ENCODE results near the gene RPP30.
"Not testable (repeated sequence)": the region's sequence is repeated elsewhere in the genome, so short reads cannot be mapped to it uniquely, and the experiment has no call there.

The RPP30 gene

DNA sequence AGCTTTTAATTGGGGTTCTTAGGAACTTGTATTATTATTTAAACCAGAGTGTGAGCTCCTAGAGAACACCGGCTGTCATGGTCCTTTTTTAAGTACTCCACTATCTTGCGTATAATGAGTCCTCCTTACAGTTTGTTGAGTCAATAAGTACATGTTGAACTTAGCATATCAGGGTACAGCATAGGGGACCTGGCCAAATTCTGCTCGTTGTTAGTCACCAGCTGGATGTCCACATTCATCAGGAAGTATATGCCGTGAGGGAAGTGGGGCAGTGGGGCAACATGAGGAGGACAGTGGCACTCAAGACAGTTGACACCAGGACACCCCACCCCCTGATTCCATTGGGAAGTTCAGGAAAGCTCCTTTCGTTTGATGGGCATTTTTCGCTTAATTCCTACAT, 16.6 kb downstream of the RPP30 start:
- no peak for DNase-seq
- no peak for TF ChIP-seq GATA1 (IDR thresholded peaks at IDR 0.05; ENCODE audit: low read depth, low read length)
- TF ChIP-seq POLR2A (IDR thresholded peaks at IDR 0.05; ENCODE audit: low read length): no peak

DNA sequence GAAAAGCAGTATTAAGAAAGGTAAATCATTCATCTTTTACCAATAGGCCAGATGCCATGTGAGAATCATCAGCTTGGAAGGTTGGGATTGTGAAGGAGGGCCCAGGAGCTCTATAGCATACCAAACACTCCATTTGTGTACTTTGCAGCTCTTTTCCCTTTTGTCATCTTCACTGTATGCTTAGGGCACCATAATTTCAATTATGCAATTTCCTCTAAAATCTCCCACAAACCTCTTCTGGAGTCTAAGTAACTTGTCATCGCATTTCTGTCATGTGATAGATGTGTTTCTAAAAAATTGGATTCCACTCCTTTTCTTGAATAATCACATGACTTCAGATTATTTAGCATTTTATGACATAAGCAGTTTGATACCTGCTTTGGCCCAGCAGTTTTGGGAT, 17.9 kb downstream of the RPP30 start:
- TF ChIP-seq POLR2A (IDR thresholded peaks at IDR 0.05; ENCODE audit: low read length) (no peak), GATA1 (IDR thresholded peaks at IDR 0.05; ENCODE audit: low read depth, low read length) (no peak)
- DNase-seq: no peak

DNA sequence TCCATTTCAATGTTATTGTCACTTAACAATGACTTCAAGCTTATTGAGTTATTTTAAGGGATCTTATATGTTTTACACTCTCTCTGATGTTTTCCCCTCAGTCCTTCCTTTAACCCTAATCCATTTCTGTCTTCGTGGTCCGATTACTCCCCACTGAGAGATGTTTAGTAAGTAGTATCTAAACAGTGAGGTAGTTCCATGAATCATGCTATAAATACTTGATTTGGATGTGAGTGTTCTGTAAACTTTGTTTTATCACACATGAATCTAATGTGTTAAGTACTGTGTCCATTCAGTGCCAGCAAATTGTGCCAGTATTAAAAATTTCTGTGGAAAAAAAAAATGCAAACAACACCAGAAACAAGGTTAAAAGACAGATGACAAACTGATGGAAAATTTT, 18.6 kb downstream of the RPP30 start:
- DNase-seq: no peak
- TF ChIP-seq GATA1 (IDR thresholded peaks at IDR 0.05; ENCODE audit: low read depth, low read length) (no peak), POLR2A (IDR thresholded peaks at IDR 0.05; ENCODE audit: low read length) (no peak)

DNA sequence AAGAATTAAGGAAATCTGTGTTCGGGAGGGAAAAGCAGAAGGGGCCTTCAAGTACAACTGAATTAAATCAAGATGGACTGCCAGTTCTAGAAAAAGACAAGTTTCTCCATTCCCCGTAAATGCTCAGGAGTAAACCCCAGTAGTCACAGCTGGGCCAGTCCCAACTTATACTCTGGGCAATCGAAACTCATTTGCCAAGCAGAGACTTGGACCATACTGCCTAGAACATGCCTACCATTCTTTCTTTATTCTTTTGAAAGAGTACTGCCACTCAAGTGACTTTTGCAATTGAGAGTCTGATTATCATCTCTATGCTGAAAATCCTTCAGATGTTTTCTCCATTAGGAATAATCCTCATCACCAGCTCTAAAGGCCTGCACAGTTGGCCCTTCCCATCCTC, 21.4 kb downstream of the RPP30 start:
- TF ChIP-seq GATA1 (IDR thresholded peaks at IDR 0.05; ENCODE audit: low read depth, low read length) (no peak), POLR2A (IDR thresholded peaks at IDR 0.05; ENCODE audit: low read length) (no peak)
- no peak for DNase-seq

DNA sequence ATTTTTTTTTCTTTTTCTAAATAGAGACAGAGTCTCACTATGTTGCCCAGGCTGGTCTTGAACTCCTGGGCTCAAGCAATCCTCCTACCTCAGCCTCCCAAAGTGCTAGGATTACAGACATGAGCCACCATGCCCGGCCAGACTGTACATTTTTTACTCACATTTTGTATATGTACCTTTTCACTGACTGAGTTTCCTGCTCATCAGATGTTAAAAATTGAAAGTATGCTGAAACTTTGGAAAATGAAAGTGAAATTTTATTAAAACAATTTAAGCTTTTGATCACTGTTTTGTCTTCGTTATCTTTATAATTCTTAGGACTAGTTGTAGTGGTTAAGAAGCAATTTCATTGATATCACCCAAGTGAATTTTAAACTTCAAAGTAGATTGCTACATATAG, 25.1 kb downstream of the RPP30 start:
- not testable (repeated sequence) for DNase-seq

DNA sequence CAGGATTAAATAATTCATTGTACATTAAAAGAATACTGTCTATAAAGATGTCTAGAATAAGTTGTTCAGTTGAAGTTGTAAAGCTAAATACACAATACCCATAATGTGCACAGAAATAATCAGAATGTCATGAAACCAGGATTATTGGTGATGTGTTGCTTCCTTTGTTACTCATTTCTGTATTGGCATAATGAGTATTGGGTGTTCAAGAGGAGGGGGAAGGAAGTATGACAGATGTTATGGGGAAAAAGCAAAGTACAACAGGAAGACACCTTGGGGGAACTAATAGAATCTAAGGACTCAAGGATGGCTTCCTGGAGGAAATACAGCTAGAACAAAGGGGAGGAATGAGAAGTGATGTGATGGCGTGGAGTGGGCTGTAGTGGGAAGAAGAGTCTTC, 34.2 kb downstream of the RPP30 start:
- DNase-seq: no peak
- TF ChIP-seq GATA1 (IDR thresholded peaks at IDR 0.05; ENCODE audit: low read depth, low read length) (no peak), POLR2A (IDR thresholded peaks at IDR 0.05; ENCODE audit: low read length) (no peak)

DNA sequence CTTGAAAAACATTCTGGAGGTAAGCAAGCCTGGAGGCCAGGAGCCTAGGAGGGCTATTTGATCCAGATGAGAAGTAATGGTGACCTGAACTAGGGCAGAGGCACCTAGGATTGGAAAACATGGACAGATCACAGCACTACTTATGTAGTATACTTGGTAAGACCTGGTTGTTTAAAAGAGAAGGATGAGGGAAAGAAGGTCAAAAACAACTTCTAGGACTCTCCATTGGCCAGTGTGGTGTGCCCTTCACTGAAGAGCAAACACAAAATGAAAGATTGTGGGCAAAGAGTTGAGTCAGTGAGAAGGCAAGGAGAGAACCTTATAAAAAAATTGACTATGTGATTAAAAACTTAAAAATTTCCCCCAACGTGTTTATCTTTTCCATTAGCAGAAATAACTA, 34.8 kb downstream of the RPP30 start:
- no peak for DNase-seq
- no peak for TF ChIP-seq POLR2A (IDR thresholded peaks at IDR 0.05; ENCODE audit: low read length)
- TF ChIP-seq GATA1 (IDR thresholded peaks at IDR 0.05; ENCODE audit: low read depth, low read length): no peak

DNA sequence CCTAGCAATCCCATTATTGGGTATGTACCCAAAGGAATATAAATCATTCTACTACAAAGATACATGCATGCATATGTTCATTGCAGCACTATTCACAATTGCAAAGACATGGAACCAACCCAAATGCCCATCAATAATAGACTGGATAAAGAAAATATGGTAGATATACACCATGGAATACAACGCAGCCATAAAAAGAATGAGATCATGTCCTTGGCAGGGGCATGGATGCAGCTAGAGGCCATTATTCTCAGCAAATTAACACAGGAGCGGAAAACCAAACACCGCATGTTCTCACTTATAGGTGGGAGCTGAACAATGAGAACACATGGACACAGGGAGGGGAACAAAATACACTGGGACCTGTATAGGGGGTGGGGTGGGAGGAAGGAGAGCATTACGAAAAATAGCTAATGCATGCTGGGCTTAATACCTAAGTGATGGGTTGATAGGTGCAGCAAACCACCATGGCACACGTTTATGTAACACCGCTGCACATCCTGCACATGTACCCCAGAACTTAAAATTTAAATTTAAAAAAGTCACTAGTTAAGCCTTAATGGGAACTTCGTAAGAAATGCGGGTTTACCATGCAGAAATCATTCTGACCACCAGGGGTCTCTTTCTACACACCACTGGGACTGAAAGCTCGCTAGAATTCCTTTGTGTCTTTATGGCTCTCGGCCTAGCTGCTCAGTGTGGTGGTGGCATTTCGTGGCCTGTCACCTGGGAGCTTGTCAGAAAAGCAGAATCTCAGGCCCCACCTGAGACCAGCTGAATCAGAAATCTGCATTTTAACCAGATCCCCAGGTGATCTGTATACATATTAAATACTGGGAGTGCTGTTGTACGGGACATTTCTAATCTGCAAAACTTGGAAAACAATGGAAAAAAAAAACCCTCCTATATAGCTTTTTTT, 39.6 kb downstream of the RPP30 start:
- peak; percentile 60 to 79 for DNase-seq

DNA sequence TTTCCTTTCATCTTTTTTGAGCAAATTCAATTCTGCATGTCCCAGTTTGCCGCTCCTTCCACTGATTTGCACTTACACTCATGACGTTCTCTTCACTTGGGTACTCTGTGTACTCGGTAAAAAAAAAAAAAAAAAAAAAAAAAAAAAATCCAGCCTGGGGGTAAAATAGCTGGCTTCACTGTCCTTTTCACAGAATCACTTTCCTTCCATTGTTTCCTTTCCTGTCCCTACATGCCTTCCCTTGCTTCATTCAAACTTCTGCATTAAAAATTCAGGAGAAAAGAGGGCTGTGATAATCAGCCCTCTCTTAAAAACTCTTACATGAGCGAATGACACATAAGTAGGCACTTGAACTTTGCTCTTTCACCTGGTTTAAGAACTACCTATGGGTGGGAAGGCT, 40.4 kb downstream of the RPP30 start:
- TF ChIP-seq GATA1 (IDR thresholded peaks at IDR 0.05; ENCODE audit: low read depth, low read length): no peak
- TF ChIP-seq POLR2A (IDR thresholded peaks at IDR 0.05; ENCODE audit: low read length): no peak
- no peak for DNase-seq

More for the DNA sequence above, 39.6 kb downstream of the RPP30 start:
- TF ChIP-seq POLR2A (IDR thresholded peaks at IDR 0.05; ENCODE audit: low read length) (no peak), GATA1 (IDR thresholded peaks at IDR 0.05; ENCODE audit: low read depth, low read length) (no peak)

DNA sequence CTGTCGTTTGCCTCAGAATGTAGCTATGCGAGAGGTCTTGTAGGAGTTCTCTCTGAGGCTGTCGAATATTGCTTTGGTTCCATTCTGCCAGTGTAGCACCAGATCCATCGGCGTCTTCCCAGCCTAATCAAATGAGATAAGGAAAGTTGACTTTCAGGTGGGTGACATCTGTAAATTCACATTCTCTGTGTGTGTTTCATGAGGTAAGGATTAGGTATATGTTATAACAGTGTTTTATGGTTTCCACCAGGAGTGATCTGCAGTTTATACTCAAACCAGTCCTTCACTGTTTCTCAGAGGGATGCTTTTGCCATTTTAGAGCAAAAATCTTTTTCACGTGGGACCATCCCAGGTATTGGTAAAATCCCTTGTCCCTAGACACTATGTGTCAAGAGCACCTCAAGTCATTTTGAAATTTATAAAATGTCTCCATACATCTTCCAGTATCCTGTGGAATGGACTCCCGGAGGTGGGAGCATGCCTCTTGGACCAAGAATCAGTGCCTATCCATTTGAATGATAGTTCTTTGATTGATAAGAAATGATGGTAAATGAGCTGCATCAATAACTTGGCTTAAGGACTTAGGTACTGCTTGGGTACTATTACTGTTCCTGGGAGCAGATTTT, 41.2 kb downstream of the RPP30 start:
- TF ChIP-seq GATA1 (IDR thresholded peaks at IDR 0.05; ENCODE audit: low read depth, low read length) (no peak), POLR2A (IDR thresholded peaks at IDR 0.05; ENCODE audit: low read length) (no peak)
- no peak for DNase-seq

DNA sequence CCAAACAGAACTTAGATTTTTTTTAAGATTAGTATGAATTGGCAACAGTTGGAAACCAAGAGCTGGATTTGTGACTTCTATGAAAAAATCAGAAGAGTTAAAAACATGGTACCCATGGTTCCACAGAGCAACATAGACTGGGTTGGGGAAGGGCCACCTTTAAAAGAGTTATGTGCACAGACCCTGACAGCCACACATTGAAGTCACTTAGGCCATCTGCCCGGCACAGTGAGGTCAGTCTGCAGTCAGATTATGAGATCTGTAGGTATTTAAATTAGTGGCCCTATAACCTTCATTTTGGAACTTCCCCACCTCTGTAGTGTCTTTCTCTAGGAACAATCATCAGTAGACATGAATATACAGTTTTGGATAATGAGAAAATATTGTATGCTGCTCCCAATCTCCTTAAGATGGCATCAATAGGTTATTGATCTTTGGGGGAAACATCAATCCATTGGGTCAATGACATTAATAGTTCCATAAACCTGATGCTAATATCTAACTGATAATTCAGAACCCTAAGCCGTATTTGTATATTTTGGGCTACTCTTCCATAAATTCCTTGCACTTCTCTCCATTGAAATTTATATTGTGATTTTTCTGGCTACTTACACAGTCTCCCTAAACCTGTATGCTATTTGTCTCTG, 42.1 kb downstream of the RPP30 start:
- DNase-seq: no peak
- TF ChIP-seq GATA1 (IDR thresholded peaks at IDR 0.05; ENCODE audit: low read depth, low read length): no peak
- no peak for TF ChIP-seq POLR2A (IDR thresholded peaks at IDR 0.05; ENCODE audit: low read length)

DNA sequence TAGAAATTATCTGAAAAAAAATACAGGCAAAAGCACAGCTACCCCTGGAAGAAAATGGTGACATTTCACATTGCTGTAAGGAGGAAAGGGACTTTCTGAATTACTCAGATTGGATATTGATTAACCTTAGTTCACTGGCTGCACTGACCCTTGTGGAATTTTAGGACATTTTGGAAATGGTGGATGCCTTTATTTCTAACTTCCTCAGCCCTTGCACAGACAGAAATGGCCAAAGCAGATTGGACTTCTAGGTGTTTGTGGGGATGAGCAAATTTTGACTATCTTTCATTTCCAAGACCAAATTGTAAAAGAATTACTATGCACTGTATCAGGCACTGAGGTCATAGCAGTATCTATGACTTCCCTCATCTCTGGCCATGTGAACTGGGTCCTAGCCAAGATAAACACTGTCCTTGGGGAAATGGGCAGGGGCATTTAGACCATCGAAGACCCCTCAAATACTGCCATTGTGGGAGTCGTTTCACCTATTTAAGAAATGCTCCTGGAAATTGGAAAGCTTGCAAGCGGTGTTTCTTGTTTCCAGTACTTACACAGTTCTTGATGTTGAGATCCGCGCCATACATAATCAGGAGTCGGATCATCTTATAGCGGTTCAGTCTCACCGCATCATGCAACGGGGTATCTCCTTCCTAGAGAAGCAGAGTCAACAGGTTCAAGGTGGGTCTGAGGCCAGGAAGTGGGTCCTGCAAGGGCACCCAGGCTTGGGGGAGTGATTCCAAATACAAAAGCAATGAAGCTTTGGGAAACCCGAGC, 43.4 kb downstream of the RPP30 start:
- no peak for DNase-seq
- TF ChIP-seq GATA1 (IDR thresholded peaks at IDR 0.05; ENCODE audit: low read depth, low read length): no peak
- TF ChIP-seq POLR2A (IDR thresholded peaks at IDR 0.05; ENCODE audit: low read length): no peak

DNA sequence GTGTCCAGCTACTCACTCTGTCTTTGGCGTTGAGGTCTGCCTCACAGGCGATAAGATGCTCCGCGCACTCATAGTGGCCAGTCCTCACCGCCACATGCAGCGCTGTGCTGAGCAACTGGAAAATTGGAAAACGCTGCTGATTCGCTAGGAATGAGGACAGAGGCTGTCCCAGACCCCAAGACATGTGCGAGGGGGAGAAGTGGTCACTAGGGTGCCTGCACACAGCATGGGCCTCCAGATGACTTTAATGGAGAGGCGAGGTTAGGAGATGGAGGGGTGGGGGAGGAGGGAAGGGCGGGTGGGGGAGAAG, 43.9 kb downstream of the RPP30 start:
- DNase-seq: no peak
- TF ChIP-seq GATA1 (IDR thresholded peaks at IDR 0.05; ENCODE audit: low read depth, low read length) (no peak), POLR2A (IDR thresholded peaks at IDR 0.05; ENCODE audit: low read length) (no peak)
